NCI-H526 treated with DMSO at 0.1 percent for 48 hours (cell line): Measurements from ENCODE around the gene ARHGAP22.
A peak's percentile ranks its signal among the peaks of the same experiment; 100 is the strongest.
"Not testable (repeated sequence)": the region's sequence is repeated elsewhere in the genome, so short reads cannot be mapped to it uniquely, and the experiment has no call there.

Source experiments
- DNase-seq: peaks from one replicate; lab custom pipeline; 2025; lab: John Stamatoyannopoulos, UW

Gene ARHGAP22

DNA sequence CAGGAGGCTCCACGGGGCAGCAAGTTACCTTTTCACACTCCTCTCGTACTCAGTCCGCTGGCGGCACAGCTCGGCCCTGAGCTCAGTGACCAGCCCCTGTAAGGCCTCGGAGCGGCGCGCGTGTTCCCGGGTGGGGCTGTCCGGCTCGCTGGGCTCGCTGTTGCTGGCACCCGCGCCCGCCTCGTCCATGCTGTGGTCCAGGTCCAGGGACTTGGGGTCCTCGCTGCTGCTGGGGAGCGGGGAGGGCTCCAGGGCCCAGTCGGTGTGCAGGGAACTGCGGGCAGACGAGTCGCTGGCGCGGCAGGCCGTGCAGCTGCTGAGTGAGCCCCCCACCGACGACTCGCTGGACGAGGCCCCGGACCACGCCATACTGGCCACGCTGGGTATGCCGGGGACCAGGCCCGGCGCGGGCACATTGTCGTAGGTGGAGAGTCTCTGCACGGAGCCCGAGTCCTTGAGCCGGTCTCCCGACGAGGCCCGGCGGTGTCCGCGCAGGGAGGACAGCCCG, 154.6 kb downstream of the ARHGAP22 start:
- no peak for DNase-seq

DNA sequence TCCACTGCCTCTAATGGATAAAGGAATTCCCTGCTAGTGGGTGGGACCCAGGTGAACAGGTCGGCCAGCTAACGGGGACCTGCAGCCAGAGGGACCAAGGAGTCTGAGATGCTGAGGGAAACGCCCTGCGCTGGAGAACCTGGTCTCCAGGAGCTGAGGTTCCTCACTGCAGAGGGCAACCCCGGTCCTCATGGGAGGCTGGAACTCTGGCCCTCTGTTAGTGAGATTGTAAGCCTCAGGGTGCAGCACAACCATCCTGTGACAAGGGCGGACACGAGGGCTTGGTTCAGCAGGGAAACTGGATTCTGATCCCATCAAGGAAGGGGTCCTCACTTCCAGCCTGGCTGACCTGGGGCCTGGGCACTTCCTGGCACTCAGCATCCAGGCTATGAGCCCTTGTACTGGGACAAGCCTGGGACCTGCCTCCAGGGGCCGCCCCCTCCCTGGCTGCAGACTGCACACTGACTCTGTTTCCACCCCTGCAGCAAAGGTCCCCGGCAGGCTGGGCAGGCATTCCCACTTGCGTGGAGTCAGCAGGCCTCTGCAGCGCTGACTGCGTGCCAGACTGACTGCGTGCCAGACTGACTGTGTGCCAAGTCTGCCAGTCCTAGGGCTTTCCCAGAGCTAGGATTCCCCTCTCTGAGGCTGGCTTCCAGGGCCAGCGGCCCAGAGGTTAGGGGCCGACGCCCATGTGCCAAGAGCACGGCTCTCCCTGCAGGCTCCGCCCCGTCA, 155.2 kb downstream of the ARHGAP22 start:
- DNase-seq = no peak

DNA sequence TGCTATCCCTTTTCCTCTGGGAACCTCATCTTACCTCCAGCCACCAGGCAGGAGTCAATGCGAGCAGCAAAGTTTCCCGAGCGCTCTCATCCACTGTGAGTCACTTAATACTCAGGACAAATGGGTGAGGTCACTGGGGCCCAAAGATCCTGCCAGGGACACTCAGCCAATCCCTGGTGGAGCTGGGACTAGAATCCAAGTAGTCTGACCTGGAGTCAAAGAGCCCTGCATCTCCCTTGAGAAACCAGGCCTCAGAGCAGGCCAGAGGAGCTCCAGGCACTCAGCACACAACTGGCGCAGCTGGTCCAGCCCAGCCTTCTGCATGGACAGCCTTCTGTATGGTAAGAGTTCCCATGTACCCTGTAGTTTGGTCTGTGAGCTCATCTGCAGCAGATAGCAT, 156.1 kb downstream of the ARHGAP22 start:
- DNase-seq = no peak

DNA sequence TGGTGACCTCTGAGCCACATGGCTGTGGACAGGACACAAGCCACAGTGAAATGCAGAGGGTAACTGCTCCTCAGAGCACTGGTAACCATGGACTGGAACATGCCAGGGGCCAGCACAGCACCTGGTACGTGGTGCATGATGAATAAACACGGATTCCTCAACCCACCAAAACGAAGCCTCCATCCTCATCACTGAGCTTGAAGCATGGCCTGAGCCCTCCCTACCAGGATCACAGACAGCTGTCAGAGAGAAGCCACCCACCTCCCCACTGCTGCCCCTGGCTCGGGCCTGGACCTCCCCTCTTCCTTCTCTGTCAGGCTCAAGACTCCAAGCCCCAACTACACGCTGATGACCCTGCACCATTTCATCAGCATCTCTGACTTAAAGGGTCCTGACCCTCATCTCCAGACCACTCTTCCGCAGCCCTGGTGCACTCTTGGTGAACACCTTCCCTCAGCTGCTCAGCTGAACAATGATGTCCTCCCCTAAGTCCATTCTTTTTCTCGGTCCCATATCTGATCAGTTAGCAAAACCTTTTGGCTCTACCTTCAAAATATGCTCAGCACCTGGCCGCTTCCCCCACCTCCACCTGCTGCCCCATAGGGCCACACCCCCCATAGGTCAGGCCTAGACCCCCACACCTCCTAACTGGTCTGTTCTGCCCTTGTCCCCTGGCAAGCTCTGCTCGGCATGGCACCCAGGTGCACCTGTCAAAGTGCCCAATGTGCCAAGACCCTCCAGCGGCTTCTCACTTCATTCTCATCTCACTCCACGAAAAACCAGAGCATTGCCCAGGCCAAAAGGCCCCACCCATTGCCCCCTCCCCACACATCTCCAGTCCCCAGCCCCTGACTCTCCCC, 157.3 kb downstream of the ARHGAP22 start:
- DNase-seq = no peak

DNA sequence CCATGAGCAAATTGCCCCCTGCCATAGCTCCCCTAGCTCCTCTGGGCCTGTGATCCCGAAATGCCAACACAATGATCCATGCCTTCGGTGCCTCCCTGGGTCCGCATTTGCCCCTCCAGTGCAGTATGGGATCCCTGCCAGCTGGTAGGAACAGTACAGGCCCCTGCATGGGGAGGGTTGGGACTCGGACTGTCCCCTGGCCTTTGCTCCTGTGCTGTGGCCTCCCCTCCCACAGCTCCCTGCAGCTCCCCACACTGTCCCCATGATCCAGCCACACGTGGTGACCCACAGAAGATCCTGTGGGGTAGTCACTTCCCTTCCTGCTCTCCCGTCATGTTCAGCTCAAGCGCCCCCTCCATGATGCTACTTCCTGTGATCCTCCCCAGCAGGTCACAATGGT, 158.1 kb downstream of the ARHGAP22 start:
- no peak for DNase-seq

DNA sequence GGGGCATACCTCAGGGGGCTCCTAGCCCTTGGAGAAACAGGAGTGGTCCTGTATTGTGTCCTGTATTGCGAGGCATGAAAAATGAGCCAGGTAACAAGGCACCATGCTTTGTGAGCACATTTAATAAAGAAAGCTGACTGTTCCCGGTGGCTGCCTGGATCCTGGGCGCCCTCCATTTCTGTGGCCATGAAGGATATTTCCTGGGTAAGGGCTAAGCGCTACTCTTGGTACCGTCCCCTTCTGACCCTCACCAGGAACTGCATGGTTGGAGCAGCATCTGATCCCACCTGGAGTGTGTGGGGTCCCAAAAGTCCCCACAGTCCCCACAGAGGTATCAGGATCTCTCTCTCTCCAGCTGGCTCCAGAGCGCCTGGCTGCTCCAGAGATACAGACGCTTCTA, 158.9 kb downstream of the ARHGAP22 start:
- no peak for DNase-seq

DNA sequence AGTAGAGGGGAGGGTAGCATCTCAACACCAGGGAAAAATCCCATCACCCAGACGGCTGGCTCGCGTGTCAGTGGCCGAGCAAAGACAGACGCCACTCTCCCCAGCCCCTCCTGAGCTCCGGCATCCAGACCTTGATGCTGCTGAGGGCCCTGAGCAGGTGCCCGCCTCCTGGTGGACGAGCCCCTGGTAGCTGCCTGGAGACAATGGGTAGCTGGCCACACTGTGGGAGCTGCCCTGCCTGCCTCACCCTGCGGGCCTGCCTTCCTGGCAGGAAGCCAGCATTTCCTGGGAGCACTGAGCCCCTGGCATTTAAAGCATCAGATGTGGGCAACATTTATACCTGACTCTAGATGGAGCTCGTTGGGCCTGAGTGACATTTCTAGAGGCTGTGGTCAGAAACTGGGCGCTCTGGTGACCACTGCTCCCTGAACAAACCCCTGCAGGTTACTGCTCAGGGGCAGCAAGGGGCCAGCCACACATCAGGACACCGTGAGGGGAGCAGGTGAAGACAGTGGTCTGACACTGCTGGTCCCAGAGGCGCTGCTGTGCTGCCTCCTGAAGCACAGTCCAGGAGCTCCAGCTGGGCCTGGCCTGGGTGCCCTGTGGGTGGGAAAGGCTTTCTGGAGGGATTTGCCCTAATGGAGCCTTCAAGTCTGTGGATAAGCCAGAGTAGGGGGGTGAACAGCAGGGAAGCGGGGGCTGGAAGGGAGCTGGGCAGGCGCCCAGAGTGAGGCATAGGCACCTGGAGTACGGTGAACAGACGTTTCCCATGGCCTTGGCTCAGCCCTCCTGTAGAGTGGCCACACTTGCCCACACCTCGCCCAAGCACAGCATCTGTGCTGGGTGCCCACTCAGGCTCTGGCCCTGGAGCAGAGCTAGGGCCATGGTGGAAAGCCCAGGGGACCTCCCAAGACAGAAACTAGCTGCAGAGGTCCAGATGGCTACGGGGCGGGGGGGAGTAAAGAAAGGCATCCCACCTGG, 159.7 kb downstream of the ARHGAP22 start:
- DNase-seq = no peak

DNA sequence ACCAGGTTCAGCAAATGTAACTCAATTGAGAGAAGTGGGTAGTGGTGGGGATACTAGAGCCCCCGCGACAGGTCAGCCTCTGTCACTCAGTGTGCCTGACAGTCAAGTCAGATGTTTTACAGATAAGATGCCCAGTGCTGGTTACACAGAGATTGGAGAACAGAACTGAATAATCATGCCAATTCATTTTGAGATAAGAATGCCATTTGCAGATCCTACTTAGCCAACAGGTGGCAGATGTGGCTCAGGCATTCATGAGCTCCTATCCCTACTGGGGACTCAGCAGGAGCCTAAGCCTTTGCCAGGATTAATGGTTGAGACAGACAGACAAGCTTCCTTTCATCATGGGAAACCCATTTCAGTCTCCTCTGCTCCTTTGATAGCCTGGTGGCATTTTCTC, 160.6 kb downstream of the ARHGAP22 start:
- no peak for DNase-seq

DNA sequence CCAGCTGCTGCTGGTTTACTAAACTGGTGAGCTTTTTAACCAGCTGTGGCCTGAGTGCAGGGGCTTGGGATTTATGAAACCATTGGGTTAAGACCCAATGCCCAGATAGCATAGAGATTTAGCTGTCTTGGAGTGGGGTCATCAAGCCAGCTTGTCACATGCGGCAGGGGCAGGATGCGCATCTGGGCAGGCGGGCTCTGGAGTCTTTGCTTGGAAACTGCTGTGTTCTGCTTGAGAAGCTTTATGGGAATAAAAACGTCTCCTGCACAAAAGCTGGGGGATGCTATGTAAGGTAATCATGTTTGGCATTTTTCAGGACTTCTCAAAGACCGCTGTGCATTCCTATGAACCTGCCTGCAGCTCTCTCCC, 162.1 kb downstream of the ARHGAP22 start:
- no peak for DNase-seq

DNA sequence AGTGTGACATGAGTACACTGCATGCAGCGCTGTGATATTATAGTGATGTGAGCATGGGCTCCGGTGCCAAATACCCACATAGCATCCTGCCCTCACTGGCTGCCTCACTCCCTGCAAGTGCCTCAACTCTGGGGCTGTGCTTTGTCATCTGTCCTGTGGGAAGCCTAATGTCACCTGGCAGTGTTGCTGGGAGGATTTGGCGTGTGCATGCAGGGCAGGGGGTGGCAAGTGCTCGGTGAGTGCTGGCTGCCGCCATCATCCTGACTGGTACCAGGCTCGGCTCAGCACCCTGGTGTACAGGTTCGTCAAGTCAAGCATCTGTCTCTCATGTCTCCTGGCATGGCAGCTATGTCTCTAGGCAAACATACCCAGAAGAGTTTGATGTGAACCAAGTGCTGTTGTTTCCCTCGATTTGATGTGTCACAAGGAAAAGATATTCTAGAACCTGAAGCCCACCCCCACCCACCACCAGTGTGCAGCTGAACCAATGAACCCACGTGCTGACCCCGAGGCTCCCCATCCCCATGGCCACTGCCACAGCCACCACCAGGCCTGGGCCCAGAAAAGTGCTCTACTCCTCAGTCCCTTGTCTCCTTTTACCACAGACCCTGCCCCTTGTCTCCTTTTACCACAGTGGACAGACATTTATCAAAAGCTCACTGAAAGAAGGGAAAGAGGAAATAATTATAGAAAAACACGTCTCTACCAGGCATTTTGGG, 162.6 kb downstream of the ARHGAP22 start:
- DNase-seq = no peak

DNA sequence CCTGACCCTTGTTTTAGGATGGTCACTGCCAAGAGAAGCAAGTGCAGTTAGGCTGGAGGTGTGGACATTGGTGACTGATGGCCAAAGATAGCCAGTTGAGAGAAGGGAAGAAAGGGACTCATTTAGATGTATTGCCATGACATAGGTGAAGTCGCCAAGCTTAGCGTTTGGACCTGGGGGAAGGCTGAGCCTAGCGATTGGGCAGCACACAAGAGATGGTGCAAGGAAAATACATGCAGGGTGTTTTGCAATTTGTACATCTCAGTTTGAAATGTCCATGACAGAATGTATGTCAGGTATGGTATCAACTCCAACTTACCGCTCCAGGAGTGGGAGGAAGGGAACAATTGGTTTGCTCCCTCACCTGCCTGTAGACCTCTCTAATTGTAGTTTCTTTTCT, 164.1 kb downstream of the ARHGAP22 start:
- DNase-seq = no peak

DNA sequence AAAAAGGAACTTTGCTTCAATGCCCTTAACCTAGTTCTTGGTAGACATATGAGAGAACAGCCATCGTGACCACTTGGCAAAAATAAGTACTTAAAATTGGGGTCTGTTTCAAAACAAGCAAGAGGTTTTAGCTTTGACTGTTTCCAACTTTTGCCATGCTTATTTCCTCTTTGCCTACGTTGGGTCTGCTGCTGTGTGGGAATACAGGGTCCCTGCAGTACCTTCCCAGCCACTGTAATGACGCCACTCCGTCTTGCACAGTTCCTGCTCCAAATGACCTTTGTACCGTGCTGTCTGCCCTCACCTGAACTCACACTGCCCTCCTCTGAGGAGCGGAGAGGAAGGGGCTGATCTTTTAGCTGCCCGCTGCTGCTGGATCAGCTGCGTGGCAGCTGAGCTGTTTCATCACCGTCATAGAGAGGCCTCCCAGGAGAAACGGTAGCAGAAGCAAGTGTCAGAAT, 165.3 kb downstream of the ARHGAP22 start:
- peak; percentile 7 for DNase-seq

DNA sequence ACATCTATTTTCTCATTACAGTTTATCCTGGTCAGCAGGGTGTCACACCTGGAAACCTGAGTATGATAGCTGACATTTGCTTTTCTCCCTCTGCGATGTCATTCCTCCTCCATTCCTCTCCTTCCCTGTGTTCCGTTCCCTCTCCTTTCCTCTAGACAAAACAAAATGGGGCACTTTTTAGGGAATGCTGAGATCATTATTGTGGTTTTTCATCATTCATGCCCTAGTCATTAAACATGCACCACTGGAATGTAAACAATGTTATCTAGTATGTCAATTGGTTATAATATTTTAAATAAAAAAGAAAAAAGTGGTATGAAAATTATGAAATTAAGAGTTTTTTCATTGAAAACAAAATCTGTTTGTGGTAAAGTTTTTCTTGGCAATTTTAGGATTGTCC, 165.8 kb downstream of the ARHGAP22 start:
- no peak for DNase-seq

DNA sequence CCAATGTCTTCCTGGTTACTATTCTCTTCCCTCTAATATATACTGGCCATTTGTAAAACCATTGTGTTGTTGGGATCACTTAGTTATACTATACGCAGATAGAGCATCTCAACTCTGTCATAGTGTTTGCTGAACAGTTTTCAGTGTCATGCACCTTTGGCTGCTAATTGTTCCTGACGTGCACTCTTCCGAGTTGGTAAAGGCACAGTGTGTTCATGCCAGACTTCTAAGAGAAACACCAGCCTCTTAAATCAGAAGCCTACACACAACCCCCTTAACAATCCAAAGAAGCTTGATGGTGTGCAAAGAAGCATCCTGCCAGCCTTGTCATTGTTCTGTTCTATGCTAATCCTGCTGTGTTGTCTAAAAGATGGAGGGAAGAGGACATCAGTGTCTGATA, 167.3 kb downstream of the ARHGAP22 start:
- no peak for DNase-seq

DNA sequence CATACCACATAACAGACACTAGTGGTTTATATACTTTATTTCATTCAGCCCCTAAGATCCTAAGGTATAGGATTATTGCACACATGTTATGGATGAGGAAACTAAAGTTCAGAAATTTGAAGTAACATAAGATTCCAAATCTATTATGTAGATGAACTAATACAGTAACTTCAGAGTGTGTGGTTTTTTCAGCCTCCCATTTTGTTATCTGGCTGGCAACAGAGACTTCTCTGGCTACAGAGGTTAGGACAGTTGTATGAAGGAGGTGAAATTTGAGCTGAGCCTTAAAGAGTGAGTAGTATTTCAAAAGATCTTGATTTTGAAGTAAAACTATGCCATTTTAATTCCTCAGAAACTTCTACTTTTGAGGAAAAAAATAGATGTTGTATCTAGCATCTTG, 173.0 kb downstream of the ARHGAP22 start:
- no peak for DNase-seq

DNA sequence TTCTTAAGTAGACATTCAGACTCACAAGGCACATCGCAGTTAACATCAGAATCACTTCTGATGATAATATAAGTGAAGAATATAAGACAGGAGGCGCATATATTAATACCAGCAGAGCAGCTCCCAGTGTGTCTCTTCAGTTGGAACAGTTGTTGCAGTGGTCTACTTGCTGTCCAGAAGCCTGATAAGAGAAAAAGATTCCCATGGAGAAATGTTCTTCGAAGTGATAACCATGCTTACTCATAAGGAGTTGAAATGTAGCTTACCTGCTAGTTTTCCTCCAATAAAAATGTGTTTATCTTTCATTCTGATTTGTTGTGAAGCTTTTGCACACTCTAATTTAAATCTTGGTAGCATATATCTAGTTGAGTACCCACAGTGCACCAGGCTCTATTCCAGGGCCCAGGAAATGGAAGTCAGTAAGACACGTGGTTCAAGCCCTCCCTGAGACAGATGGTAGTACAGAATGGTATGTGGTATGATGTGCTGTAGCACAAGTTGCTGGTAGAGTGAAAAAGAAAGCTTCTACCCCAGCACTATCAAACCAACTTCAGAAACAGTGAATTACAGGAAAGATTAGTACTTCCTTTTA, 174.4 kb downstream of the ARHGAP22 start:
- no peak for DNase-seq

DNA sequence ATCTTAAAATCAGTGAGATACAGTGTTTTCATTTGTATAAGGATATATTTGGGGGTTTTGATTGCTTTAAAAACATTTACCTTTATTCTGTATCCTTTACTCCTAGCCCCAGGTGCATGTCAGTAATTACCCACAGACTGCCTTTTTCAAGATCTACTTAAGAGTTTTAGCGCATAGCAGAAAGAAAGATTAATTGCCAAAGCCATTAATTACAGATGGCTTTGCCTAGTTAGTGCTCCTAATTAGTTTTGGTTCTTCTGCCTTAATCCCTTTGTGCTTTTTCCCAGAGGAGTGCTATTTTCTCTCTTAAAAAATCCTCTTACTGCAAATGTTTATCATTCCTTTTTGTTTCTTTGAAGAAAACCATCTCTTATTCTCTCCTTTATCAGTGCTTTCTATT, 175.6 kb downstream of the ARHGAP22 start:
- DNase-seq = no peak

DNA sequence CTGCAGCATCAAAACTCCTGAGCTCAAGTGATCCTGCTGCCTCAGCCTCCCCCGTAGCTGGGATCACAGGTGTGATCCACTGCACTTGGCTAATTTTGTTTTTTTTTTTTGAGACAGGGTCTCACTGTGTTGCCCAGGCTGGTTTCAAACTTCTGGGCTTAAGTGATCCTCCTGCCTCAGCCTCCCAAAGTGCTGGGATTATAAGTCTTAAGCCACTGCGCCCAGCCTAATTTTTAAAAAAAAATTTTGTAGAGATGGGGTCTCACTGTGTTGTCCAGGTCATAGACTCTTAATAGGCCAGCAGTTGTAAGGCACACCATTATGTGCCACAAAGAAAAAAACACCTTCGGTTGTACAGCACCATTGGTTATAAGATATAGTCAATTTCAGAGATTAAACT, 176.0 kb downstream of the ARHGAP22 start:
- no peak for DNase-seq

DNA sequence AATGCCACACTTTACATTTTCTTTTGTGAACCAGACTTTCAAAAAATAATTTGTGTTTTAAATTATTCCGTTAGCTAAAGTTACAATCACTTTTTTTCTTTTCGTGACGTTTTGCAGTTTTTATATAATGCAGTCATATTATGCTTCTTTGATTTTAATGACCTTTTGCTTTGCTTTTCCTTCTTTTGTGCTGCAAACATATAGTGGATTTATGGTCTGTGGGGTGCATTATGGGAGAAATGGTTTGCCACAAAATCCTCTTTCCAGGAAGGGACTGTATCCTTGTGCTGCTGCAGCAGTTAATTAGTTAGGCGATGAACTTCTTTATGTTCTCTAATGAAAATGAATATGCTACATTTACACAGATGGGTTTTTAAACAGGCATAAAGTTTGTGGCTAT, 181.0 kb downstream of the ARHGAP22 start:
- DNase-seq = no peak

DNA sequence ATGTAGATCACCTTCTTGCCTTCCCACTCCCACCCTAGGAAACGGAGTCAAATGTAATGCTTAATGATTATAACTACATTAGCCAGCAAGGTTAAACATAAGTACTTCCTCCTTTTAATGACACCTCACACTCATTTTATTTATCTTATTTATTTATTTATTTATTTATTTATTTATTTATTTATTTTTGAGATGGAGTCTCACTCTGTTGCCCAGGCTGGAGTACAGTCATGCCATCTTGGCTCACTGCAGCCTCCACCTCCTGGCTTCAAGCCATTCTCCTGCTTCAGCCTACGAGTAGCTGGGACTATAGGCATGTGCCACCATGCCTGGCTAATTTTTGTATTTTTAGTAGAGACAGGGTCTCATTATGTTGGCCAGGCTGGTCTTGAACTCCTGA, 183.0 kb downstream of the ARHGAP22 start:
- DNase-seq = not testable (repeated sequence)

DNA sequence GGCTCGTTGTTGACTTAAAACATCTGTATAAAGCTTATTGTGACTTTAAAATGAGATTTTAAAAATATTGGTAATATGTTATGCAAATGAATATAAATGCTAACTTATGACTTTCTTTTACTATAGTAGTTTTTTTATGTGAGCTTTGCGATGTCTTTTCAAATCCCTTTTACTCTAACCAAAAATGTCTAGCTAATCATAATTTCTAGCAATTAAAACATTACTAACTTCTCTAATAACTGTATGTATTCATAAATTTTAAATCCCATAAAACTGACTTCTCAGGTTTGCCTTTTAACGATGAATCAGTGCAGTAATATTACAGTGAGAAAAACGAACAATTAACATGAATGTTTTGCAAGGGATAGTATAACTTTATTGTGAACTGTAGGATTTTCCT, 185.2 kb downstream of the ARHGAP22 start:
- DNase-seq = no peak
